ENCODE data around the gene ST3GAL3.

DNA sequence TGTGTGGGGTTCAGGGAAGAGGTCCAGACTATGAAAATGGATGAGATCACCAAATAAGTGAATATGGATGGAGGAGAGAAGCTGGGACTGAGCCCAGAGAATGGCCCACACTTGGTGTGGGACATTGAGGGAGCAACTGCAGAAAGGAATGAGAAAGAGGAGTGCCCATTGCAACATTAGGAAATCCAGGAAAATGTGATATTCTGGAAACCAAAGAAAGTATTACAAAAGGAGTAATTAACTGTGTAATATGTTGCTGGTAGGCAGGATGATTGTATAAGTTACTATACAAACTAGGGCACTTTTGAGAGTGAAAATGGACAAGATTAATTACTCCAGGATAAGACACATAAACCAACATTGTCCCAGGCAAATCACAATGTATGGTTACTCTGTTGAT is 166.5 kb downstream of the ST3GAL3 start:
- TF ChIP-seq EZH2 (IDR thresholded peaks at IDR 0.05) (no peak), POLR2AphosphoS5 (IDR thresholded peaks at IDR 0.05; ENCODE audit: borderline replicate concordance, low read depth, low read length) (no peak)
